KMS-11 (cell line): ENCODE results near the gene RPS6KA5.

Source experiments
- H2AFZ ChIP-seq: fragments of 200-600 bp; sonication (generic); 2 replicates; pipeline ENCODE4 v1.6.1; 2016; ENCODE audit warnings: antibody characterized with exemption, mixed run types, low read depth
- H3K27ac ChIP-seq: fragments of 200-600 bp; sonication (generic); 2 replicates; pipeline ENCODE4 v1.6.1; 2016; ENCODE audit warnings: mild to moderate bottlenecking, mixed run types
- H3K27me3 ChIP-seq: fragments of 200-600 bp; sonication (generic); 2 replicates; pipeline ENCODE4 v1.6.1; 2017; ENCODE audit warnings: mild to moderate bottlenecking, low read depth, mixed run types, moderate library complexity; ENCODE audit not compliant: insufficient read depth
- H3K36me3 ChIP-seq: fragments of 200-600 bp; sonication (generic); 2 replicates; pipeline ENCODE4 v1.6.1; 2017; ENCODE audit warnings: mild to moderate bottlenecking, mixed run types; ENCODE audit not compliant: insufficient read depth
- H3K4me1 ChIP-seq: fragments of 200-600 bp; sonication (generic); 2 replicates; pipeline ENCODE4 v1.6.1; 2016; ENCODE audit warnings: mild to moderate bottlenecking, low read depth, mixed run types; ENCODE audit not compliant: poor library complexity, severe bottlenecking
- H3K4me2 ChIP-seq: fragments of 200-600 bp; sonication (generic); 2 replicates; pipeline ENCODE4 v1.7.0; 2016; ENCODE audit warnings: mild to moderate bottlenecking, mixed run types
- H3K4me3 ChIP-seq: fragments of 200-600 bp; sonication (generic); IDR thresholded peaks from 2 replicates; pipeline ENCODE4 v1.6.1; 2017; ENCODE audit warnings: low read depth, low read length, mixed read lengths; ENCODE audit not compliant: insufficient read depth
- H3K79me2 ChIP-seq: fragments of 200-600 bp; sonication (generic); 2 replicates; pipeline ENCODE4 v1.6.1; 2016; ENCODE audit warnings: low read depth, mixed run types; ENCODE audit not compliant: insufficient read depth
- H3K9ac ChIP-seq: fragments of 200-600 bp; sonication (generic); 2 replicates; pipeline ENCODE4 v1.6.1; 2016; ENCODE audit warnings: mild to moderate bottlenecking, mixed run types
- H4K20me1 ChIP-seq: fragments of 200-600 bp; sonication (generic); 2 replicates; pipeline ENCODE4 v1.6.1; 2016; ENCODE audit warnings: mild to moderate bottlenecking, mixed run types; ENCODE audit not compliant: insufficient read depth
- CTCF ChIP-seq: fragments of 200-600 bp; sonication (generic); conservative IDR thresholded peaks from 2 replicates; pipeline ENCODE4 v1.6.1; 2017; ENCODE audit warnings: low read depth, mild to moderate bottlenecking, antibody characterized with exemption, low read length, moderate library complexity, mixed read lengths

Gene RPS6KA5

GRCh38 chr14:90797919-90798318 lies 262.5 kb downstream of the RPS6KA5 start:
- H2AFZ ChIP-seq = no peak overlapping the region
- no peaks in the 10 kb centered on the region for H3K36me3 ChIP-seq
- H3K4me2 ChIP-seq = no peak overlapping the region
- H3K4me3 ChIP-seq = no peak overlapping the region
- H3K9ac ChIP-seq = no peak overlapping the region
- H3K27me3 ChIP-seq = no peaks in the 10 kb centered on the region
- H3K4me1 ChIP-seq = no peaks in the 10 kb centered on the region
- no peaks in the 10 kb centered on the region for H3K79me2 ChIP-seq
- no peak for TF ChIP-seq CTCF
- H3K27ac ChIP-seq = no peak overlapping the region
- no peaks in the 10 kb centered on the region for H4K20me1 ChIP-seq
